Heart left ventricle (tissue), 13 donors: ENCODE results near the gene PRSS50.

ENCODE experiments used
- POLR2A ChIP-seq, 2 donors: fragments of 450-650 bp; IDR thresholded peaks; one replicate each; pipeline ENCODE4 v1.6.1; 2017; ENCODE audit warnings: antibody characterized with exemption in 2 of 2, mild to moderate bottlenecking in 2 of 2, moderate library complexity in 2 of 2
- TF ChIP-seq, protein P1 (sequence below), 12 donors: fragments of 200-600 bp; sonication (generic) in 4 of 12; IDR thresholded peaks; one replicate each; pipeline versions ENCODE4 v1.5.0 to v1.8.0; 2018 to 2022; ENCODE audit warnings: antibody characterized with exemption in 12 of 12, mild to moderate bottlenecking in 5 of 12
- donor health status: ischemic (EF 13 %, LVEDD 7.1; RV severe dilation, severe dysfunction).
- donor health status: DM: no; HTN: yes; CAD: no.
- donor health status: DM: no; HTN: no; CAD: no.
- donor health status: ischemic (EF 25% LVEDD 6.9; RV normal size, moderate dysfunction).
- donor health status: ischemic (EF 25% LVEDD 5.7; RV mildly dilated, moderate dysfunction).
- donor health status: ischemic (EF 35%, LVEDD 5.7; RV mildly dilated, moderate dysfunction).
- donor health status: nonischemic (EF 11% LVEDD 7.7; RV severe dilation, severe dysfunction).
- donor health status: DM: yes; HTN: yes; CAD: no.
- donor health status: PGD.
- donor health status: ischemic (EF 29% LVEDD 5.4; RV normal size, mild dysfunction).
- donor health status: nonischemic (EF 23%, LVEDD 6.1; RV moderate dilation, normal function).

DNA sequence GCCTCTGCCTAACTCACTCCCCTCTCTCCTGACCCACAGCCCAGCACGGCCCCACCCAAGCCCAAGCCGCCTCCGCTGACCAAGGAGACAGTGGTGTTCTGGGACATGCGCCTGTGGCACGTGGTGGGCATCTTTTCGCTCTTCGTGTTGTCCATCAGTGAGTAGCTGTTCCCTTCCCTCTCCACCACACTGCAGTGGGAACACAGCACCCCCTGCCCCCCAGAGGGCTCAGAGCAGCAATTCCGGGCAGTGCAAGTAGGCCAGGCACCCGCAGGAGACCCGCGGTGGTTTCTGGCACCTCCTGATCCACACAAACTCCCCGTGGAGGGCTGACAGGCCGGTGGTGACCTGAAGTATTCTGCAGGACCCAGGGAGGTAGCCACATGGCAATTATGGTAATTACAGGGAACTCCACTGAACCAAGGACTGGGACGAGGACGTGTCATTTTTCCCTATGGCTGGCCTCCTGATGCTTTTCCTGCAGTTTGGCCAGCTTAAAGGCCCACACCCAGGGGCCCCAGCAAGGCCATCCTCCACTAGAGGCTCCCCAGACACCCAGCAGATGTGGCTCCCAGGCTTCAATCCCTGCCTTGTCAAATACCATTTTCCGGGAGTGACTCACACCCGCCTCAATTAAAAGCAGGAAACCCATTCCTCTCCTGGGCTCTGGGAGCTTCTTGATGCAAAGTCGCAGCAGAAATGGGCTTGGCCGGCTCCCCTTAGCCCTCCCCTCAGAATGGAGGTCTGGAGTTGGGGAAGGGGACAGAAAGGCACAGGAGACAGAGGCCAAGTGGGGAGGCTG lies 11.7 kb downstream of the PRSS50 start:
- TF ChIP-seq, protein P1, sequence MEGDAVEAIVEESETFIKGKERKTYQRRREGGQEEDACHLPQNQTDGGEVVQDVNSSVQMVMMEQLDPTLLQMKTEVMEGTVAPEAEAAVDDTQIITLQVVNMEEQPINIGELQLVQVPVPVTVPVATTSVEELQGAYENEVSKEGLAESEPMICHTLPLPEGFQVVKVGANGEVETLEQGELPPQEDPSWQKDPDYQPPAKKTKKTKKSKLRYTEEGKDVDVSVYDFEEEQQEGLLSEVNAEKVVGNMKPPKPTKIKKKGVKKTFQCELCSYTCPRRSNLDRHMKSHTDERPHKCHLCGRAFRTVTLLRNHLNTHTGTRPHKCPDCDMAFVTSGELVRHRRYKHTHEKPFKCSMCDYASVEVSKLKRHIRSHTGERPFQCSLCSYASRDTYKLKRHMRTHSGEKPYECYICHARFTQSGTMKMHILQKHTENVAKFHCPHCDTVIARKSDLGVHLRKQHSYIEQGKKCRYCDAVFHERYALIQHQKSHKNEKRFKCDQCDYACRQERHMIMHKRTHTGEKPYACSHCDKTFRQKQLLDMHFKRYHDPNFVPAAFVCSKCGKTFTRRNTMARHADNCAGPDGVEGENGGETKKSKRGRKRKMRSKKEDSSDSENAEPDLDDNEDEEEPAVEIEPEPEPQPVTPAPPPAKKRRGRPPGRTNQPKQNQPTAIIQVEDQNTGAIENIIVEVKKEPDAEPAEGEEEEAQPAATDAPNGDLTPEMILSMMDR (IDR thresholded peaks at IDR 0.05) = no peak
- no peak for TF ChIP-seq POLR2A (IDR thresholded peaks at IDR 0.05)
